Tibial nerve (tissue), 4 donors: ENCODE measurements around the gene CHTF8. TPM values are rescaled to one million over a fixed set of nuclear protein-coding genes. Genes with fewer than 3 reads are reported as not detected.

Experiments used
- DNase-seq, 2 donors: peaks; one replicate each; pipeline ENCODE4 v3.0.0-alpha.2; 2019; ENCODE audit warnings: low spot score in 2 of 2
- H3K27ac ChIP-seq, 4 donors: fragments of 200-600 bp; sonication (generic) in 3 of 4; one replicate each; pipeline ENCODE4 v1.5.1; 2017 to 2019; ENCODE audit warnings: mild to moderate bottlenecking in 1 of 4
- H3K27me3 ChIP-seq, 2 donors: fragments of 200-600 bp; sonication (generic) in 1 of 2; one replicate each; pipeline versions ENCODE4 v1.5.1 to v1.6.0; 2017 to 2019
- H3K36me3 ChIP-seq, 3 donors: fragments of 200-600 bp; sonication (generic); one replicate each; pipeline ENCODE4 v1.5.1; 2018 to 2019
- H3K4me1 ChIP-seq, 4 donors: fragments of 200-600 bp; sonication (generic) in 3 of 4; one replicate each; pipeline ENCODE4 v1.5.1; 2017 to 2019
- H3K4me3 ChIP-seq, 4 donors: fragments of 200-600 bp; sonication (generic) in 3 of 4; one replicate each; pipeline ENCODE4 v1.5.1; 2017 to 2019; ENCODE audit warnings: mild to moderate bottlenecking in 1 of 4, moderate library complexity in 1 of 4
- H3K9me3 ChIP-seq, 4 donors: fragments of 200-600 bp; sonication (generic) in 3 of 4; one replicate each; pipeline ENCODE4 v1.5.1; 2017 to 2019
- EP300 ChIP-seq, 2 donors: sonication (generic); formaldehyde crosslinking; IDR thresholded peaks; one replicate each; pipeline ENCODE4 v1.6.1; 2017; ENCODE audit warnings: antibody characterized with exemption in 2 of 2, mild to moderate bottlenecking in 1 of 2
- POLR2A ChIP-seq, 2 donors: fragments of 450-650 bp; IDR thresholded peaks; one replicate each; pipeline ENCODE4 v1.6.1; 2017; ENCODE audit warnings: antibody characterized with exemption in 2 of 2, mild to moderate bottlenecking in 2 of 2, moderate library complexity in 2 of 2
- WGBS, 2 donors: methylation state at CpG; one replicate each; pipeline ENCODE4 v1.1.5; 2018; 5-methylcytosine and 5-hydroxymethylcytosine counted together
- total RNA-seq, 4 donors: library from RNA; depleted of rRNA; stranded (reverse); fragments of >200 nt; gene quantifications; one replicate each; pipeline ENCODE4 v1.1.0, GENCODE V29; 2016
- TF ChIP-seq, protein P1 (sequence below), 5 experiments: fragments of 200-600 bp in 3 of 5; fragments of 450-650 bp in 2 of 5; sonication (generic) in 3 of 5; IDR thresholded peaks; one replicate each; pipeline ENCODE4 v1.5.1; 2016 to 2019; ENCODE audit warnings: antibody characterized with exemption in 5 of 5, mild to moderate bottlenecking in 3 of 5, moderate library complexity in 2 of 5

The CHTF8 gene
- total RNA-seq, 4 donors from 2014 or later = 58.8 to 99.0 (median 76.5) TPM

DNA sequence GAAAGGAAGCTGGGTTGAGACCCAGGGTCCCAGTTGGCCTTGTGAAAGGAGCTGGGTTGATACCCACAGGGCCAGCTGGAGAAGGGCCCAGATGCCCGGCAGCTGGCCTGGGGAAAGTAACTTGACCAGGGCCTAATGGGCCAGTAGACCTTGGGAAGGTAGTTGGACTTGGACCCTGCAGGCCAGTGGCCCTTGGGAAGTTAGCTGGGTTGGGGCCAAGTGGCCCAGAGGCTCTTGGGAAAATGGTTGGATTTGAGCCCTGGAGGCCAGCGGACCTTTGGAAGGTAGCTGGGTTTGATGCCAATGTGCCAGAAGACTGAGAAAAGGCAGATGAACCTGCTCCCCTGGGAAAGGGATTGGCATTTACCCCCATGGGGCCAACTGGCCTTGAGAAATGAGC, 13.4 kb downstream of the CHTF8 start:
- Histone ChIP-seq H3K4me1 (peaks cover 0 to 20% (median 3%) of the 10 kb centered on the region in 4 donors), H3K36me3 (peaks cover 0 to 86% (median 14%) of the 10 kb centered on the region in 3 donors), H3K27ac (no peak overlapping the region), H3K4me3 (no peak overlapping the region), H3K27me3 (no peaks in the 10 kb centered on the region), H3K9me3 (no peaks in the 10 kb centered on the region)
- DNase-seq = no peak
- whole genome bisulfite sequencing, 2 donors = 91 to 100% methylated on average over 2 of the region's 2 CpGs
- TF ChIP-seq POLR2A (IDR thresholded peaks at IDR 0.05) (no peak), EP300 (IDR thresholded peaks at IDR 0.05) (no peak)
- TF ChIP-seq, protein P1, sequence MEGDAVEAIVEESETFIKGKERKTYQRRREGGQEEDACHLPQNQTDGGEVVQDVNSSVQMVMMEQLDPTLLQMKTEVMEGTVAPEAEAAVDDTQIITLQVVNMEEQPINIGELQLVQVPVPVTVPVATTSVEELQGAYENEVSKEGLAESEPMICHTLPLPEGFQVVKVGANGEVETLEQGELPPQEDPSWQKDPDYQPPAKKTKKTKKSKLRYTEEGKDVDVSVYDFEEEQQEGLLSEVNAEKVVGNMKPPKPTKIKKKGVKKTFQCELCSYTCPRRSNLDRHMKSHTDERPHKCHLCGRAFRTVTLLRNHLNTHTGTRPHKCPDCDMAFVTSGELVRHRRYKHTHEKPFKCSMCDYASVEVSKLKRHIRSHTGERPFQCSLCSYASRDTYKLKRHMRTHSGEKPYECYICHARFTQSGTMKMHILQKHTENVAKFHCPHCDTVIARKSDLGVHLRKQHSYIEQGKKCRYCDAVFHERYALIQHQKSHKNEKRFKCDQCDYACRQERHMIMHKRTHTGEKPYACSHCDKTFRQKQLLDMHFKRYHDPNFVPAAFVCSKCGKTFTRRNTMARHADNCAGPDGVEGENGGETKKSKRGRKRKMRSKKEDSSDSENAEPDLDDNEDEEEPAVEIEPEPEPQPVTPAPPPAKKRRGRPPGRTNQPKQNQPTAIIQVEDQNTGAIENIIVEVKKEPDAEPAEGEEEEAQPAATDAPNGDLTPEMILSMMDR (IDR thresholded peaks at IDR 0.05) = no peak

DNA sequence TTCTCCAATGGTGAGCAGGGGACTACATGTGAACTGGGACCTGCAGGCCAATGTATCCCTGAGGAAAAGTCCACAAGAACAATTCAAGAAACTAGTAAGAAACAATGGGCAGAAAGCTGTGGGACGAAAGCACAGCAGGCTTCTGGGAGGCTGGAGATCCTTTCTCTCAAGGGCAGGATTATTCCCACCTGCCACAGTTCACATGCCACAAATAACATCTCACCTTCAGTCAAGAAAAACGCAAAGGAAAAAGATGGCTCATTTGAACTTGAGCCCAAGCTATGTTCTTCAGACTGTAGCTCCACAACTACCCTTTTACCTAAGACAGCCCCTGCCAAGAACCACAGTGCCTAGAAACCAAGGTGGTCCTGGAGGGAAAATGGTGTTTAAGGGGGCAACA, 13.9 kb downstream of the CHTF8 start:
- no peaks in the 10 kb centered on the region for H3K27me3 ChIP-seq
- no peak overlapping the region for H3K4me3 ChIP-seq
- WGBS, 2 donors = 86 to 98% methylated on average over 2 of the region's 2 CpGs
- TF ChIP-seq POLR2A (IDR thresholded peaks at IDR 0.05) (no peak), EP300 (IDR thresholded peaks at IDR 0.05) (no peak)
- TF ChIP-seq, protein P1 (IDR thresholded peaks at IDR 0.05) = no peak
- DNase-seq = no peak
- H3K9me3 ChIP-seq = no peaks in the 10 kb centered on the region
- H3K4me1 ChIP-seq = peaks cover 0 to 20% (median 3%) of the 10 kb centered on the region in 4 donors
- H3K36me3 ChIP-seq = peaks cover 0 to 91% (median 14%) of the 10 kb centered on the region in 3 donors
- no peak overlapping the region for H3K27ac ChIP-seq

DNA sequence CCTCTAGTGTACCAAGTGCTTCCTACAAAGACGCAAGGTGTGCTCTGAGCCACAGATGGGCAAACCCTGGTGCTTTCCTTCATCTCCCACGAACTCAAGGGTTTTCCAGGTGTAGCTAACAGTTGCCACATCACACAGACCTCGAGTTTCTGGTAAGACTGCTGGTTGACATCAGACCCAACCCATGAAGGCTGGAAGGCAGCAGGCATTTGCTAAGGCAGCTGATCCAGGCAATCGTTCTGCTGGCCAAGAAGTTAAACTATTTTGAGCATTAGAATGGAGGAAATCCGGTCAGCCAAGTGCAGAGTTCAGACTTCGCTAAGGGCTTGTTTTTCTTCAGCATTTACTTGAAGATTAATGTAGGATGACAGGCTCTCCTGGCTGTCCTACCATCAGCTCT, 15.5 kb downstream of the CHTF8 start:
- TF ChIP-seq, protein P1 (IDR thresholded peaks at IDR 0.05) = no peak
- TF ChIP-seq EP300 (IDR thresholded peaks at IDR 0.05) (no peak), POLR2A (IDR thresholded peaks at IDR 0.05) (no peak)
- Histone ChIP-seq H3K27ac (no peak overlapping the region), H3K27me3 (no peaks in the 10 kb centered on the region), H3K36me3 (peaks cover 0 to 96% (median 14%) of the 10 kb centered on the region in 3 donors), H3K4me1 (peaks cover 0 to 17% (median 3%) of the 10 kb centered on the region in 4 donors), H3K4me3 (no peak overlapping the region), H3K9me3 (no peaks in the 10 kb centered on the region)
- no peak for DNase-seq
- 72 to 79% methylated on average over 6 of the region's 6 CpGs for WGBS, 2 donors

DNA sequence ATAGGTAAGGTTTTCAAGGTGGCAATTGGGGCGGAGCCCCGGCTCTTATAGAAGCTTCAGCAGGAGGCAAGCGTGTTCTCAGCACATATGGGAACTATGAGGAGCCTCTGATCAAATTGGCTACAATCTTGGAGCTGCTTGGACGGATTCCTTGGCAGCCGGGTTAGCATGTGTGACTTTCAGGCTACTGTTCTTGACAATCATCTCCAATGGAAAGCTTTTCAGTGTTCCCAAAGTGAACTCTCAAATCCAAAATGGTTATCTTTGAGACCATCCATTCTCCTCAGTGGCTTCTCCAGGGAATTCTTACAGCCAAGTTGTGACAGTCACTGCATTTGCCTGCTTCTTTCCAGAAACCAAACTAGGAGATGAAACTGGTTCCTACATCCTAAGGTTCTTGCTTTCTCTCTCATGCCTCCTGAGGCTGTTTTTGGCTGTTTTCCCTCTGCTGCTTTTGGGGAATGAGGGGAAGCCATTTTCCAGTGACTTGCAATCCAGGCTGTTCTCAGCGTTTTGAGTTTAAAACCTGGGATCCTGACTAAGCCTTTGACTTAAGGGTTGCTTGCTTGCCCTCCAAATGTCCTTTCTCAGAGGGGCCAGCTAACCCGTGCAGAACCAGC, 16.0 kb downstream of the CHTF8 start:
- 79 to 85% methylated on average over 7 of the region's 7 CpGs for WGBS, 2 donors
- DNase-seq = no peak
- TF ChIP-seq POLR2A (IDR thresholded peaks at IDR 0.05) (no peak), EP300 (IDR thresholded peaks at IDR 0.05) (no peak)
- TF ChIP-seq, protein P1 (IDR thresholded peaks at IDR 0.05) = no peak

DNA sequence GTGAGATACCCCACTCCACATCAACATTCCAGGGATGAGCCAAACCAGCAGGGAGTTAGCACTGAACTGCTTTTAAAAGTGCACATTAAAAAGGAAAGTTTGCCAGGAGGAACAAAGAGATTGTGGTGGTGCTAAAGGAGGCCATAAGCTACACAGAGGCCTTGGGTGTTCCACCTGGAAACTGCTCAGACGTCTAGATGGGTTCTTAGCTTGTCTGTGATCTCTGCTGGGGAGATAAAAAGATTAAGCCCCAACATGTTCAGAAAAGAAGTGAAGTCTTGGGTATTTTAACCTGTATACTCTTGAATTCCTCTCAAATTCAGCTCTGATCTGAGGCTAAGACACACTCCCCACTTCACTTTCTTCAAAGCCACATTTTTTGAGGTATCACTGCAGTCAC, 16.6 kb downstream of the CHTF8 start:
- no peak overlapping the region for H3K27ac ChIP-seq
- H3K4me3 ChIP-seq = no peak overlapping the region
- 69 to 71% methylated on average over 1 of the region's 1 CpG for WGBS, 2 donors
- H3K9me3 ChIP-seq = no peaks in the 10 kb centered on the region
- H3K36me3 ChIP-seq = peaks cover 0 to 97% (median 14%) of the 10 kb centered on the region in 3 donors
- no peaks in the 10 kb centered on the region for H3K27me3 ChIP-seq
- no peak for DNase-seq
- TF ChIP-seq EP300 (IDR thresholded peaks at IDR 0.05) (no peak), POLR2A (IDR thresholded peaks at IDR 0.05) (no peak)
- TF ChIP-seq, protein P1 (IDR thresholded peaks at IDR 0.05) = no peak
- H3K4me1 ChIP-seq = peaks cover 0 to 17% (median 3%) of the 10 kb centered on the region in 4 donors

More for the DNA sequence above, 16.0 kb downstream of the CHTF8 start:
- Histone ChIP-seq H3K9me3 (no peaks in the 10 kb centered on the region), H3K4me1 (peaks cover 0 to 17% (median 3%) of the 10 kb centered on the region in 4 donors), H3K27me3 (no peaks in the 10 kb centered on the region), H3K27ac (no peak overlapping the region), H3K36me3 (peaks cover 0 to 97% (median 14%) of the 10 kb centered on the region in 3 donors), H3K4me3 (no peak overlapping the region)
